ENCODE data around the gene ZGPAT. TPM values are rescaled to one million over a fixed set of nuclear protein-coding genes. Genes with fewer than 3 reads are reported as not detected.

ZGPAT gene
- total RNA-seq, 1 donor from 2014 or later: 28.0 TPM

DNA sequence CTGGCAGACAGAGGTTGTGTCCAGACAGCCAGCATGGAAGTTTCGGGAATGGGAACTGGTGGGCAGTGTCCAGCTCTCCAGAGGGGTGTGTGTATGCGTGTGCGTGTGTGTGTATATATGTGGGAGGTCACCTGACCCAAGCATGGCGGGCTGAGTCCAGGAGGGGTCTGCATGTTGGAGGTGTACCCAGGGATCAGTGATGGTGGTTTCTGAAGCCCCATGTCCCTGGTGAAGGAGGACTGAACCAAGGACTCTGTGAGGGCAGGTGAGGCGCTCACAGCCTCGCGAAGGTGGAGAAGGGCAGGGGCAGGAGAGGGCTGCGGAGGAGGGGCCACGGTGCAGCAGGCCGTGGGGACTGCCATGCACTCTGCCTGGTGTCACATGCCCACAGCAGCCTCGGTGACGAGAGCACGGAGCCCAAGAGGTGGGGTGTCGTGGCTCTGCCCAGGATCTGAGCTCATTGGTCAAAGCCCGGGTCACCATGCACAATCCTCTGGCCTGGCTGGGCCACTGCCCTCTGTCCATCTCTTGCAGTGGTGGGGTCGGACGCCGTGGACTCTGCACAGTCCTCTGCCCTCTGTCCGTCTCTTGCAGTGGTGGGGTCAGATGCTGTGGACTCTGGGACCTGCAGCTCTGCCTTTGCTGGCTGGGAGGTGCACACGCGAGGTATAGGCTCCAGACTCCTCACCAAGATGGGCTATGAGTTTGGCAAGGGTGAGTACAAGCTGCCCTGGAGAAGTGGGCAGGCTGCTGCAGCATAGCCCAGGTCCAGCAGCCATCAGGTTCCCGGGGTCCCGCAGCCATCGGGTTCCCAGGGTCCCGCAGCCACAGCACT, 26.5 kb downstream of the ZGPAT start:
- Mint-ChIP-seq H3K9me3 (ENCODE audit: unreplicated experiment) (no peaks in the 10 kb centered on the region), H3K4me1 (ENCODE audit: unreplicated experiment) (no peaks in the 10 kb centered on the region), H3K27ac (ENCODE audit: unreplicated experiment) (no peak overlapping the region), H3K4me3 (ENCODE audit: unreplicated experiment) (no peak overlapping the region), H3K27me3 (ENCODE audit: unreplicated experiment) (no peaks in the 10 kb centered on the region), H3K36me3 (ENCODE audit: unreplicated experiment) (peaks cover 7% of the 10 kb centered on the region)
- no peak for DNase-seq (ENCODE audit: extremely low spot score, unreplicated experiment)
- TF ChIP-seq, protein P1, sequence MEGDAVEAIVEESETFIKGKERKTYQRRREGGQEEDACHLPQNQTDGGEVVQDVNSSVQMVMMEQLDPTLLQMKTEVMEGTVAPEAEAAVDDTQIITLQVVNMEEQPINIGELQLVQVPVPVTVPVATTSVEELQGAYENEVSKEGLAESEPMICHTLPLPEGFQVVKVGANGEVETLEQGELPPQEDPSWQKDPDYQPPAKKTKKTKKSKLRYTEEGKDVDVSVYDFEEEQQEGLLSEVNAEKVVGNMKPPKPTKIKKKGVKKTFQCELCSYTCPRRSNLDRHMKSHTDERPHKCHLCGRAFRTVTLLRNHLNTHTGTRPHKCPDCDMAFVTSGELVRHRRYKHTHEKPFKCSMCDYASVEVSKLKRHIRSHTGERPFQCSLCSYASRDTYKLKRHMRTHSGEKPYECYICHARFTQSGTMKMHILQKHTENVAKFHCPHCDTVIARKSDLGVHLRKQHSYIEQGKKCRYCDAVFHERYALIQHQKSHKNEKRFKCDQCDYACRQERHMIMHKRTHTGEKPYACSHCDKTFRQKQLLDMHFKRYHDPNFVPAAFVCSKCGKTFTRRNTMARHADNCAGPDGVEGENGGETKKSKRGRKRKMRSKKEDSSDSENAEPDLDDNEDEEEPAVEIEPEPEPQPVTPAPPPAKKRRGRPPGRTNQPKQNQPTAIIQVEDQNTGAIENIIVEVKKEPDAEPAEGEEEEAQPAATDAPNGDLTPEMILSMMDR (IDR thresholded peaks at IDR 0.05): no peak

DNA sequence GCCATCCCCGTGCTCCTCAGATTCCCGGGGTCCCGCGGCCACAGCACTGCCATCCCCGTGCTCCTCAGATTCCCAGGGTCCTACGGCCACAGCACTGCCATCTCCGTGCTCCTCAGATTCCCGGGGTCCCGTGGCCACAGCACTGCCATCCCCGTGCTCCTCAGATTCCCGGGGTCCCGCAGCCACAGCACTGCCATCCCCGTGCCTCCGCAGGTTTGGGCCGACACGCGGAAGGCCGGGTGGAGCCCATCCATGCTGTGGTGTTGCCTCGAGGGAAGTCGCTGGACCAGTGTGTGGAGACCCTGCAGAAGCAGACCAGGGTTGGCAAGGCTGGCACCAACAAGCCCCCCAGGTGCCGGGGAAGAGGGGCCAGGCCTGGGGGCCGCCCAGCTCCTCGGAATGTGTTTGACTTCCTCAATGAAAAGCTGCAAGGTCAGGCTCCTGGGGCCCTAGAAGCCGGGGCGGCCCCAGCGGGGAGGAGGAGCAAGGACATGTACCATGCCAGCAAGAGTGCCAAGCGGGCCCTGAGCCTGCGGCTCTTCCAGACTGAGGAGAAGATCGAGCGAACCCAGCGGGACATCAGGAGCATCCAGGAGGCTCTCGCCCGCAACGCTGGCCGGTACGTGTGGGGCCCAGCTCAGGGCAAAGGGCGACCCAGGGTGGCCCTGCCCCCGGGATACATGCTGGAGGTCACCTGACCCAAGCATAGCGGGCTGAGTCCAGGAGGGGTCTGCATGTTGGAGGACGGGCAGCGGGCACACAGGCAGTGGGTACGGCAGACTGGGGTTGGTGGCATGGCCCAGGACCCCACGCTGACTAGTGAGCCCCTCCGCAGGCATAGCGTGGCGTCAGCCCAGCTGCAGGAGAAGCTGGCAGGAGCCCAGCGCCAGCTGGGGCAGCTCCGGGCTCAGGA, 27.4 kb downstream of the ZGPAT start:
- no peak for DNase-seq (ENCODE audit: extremely low spot score, unreplicated experiment)
- Mint-ChIP-seq H3K27ac (ENCODE audit: unreplicated experiment) (no peak overlapping the region), H3K27me3 (ENCODE audit: unreplicated experiment) (no peaks in the 10 kb centered on the region), H3K36me3 (ENCODE audit: unreplicated experiment) (peaks cover 7% of the 10 kb centered on the region), H3K4me1 (ENCODE audit: unreplicated experiment) (no peaks in the 10 kb centered on the region), H3K4me3 (ENCODE audit: unreplicated experiment) (no peak overlapping the region), H3K9me3 (ENCODE audit: unreplicated experiment) (no peaks in the 10 kb centered on the region)
- TF ChIP-seq, protein P1 (IDR thresholded peaks at IDR 0.05): no peak

DNA sequence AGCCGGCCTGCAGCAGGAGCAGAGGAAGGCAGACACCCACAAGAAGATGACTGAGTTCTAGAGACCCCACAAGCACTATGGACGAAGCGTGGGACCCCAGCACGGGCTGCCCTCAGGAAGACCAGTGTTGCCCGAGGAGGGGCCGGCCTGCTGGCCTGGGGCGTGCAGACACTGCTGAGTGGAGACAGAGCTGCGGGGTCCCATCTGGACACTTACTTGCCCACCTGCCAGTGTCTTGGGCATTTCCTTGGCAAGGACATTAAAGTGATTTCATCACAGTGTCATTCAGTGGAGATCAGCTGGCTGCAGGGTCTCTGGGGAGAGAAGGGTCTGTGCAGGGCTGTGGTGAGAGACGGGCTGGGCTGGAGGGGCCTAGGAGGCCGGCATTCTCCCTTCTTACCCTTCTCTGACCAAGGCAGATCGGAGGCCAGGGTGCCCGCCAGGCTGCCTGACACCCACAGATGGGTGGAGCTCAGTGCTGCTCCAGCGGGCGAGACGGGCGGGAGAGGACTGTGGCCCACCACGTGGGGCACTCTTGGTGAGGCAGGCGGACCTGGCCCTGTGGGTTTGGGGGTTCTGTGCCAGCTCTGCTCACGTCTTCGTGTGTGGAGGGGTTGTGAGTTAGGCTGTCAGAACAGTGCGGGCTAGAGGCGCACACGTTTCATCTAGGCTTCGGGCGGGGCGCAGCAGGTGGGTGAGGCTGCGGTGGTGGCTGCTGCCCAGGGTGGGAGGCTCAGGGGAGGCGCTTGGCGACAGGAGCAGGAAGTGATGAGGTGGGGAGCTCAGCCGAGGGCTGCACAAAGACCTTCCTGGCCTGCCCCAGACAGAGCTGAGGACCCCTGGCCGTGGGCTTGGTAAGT, 28.2 kb downstream of the ZGPAT start, which contains the start of gene LIME1:
Gene LIME1, plus strand, starts transcription at position 806 of the 860 bp plus-strand sequence. CDS start 886 bp downstream, outside the sequence.
- DNase-seq (ENCODE audit: extremely low spot score, unreplicated experiment): no peak
- H3K4me3 Mint-ChIP-seq (ENCODE audit: unreplicated experiment): no peak within 1 kb of the TSS
- H3K4me1 Mint-ChIP-seq (ENCODE audit: unreplicated experiment): no peaks in the 10 kb centered on the region
- TF ChIP-seq, protein P1 (IDR thresholded peaks at IDR 0.05): no peak
- H3K27ac Mint-ChIP-seq (ENCODE audit: unreplicated experiment): no peak within 1 kb of the TSS
- peaks cover 7% of the 10 kb centered on the region for H3K36me3 Mint-ChIP-seq (ENCODE audit: unreplicated experiment)
- H3K9me3 Mint-ChIP-seq (ENCODE audit: unreplicated experiment): no peaks in the 10 kb centered on the region
- H3K27me3 Mint-ChIP-seq (ENCODE audit: unreplicated experiment): no peaks in the 10 kb centered on the region

DNA sequence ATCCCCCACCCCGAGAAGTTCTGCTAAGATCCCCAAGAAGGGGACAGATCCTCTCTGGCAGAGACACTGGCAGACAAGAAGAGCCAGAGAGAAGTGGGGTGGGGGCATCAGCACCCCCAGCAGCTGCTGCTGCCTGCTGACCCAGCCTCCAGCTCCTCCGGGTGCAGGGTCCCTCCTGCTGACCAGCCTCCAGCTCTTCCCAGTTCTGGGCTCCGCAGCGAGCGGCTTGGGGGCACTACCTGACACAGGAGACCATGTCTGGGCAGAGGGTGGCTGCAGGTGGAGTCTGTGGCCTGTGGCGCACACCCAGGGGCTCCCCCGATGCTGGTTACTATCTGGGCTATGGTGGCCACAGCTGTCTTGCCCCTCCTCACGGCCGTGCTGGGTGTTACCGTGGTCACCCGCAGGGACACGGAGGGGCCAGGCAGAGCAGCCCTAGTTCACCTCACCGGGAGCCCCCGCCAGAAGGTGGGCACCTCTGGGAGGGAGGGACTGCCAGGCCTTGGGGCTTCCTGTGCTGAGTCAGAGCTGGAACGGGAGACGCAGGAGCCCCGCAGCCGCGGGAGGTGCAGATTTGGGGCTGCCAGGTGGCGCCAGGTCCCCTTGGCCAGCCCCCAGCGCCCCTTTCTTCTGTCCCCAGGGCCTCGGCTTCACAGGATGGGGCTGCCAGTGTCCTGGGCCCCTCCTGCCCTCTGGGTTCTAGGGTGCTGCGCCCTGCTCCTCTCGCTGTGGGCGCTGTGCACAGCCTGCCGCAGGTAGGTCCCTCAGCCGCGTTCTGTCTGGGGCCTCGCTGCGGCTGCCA, 29.3 kb downstream of the ZGPAT start:
- H3K27ac Mint-ChIP-seq (ENCODE audit: unreplicated experiment): no peak overlapping the region
- TF ChIP-seq, protein P1 (IDR thresholded peaks at IDR 0.05): no peak
- H3K9me3 Mint-ChIP-seq (ENCODE audit: unreplicated experiment): no peaks in the 10 kb centered on the region
- H3K4me1 Mint-ChIP-seq (ENCODE audit: unreplicated experiment): no peaks in the 10 kb centered on the region
- H3K4me3 Mint-ChIP-seq (ENCODE audit: unreplicated experiment): no peak overlapping the region
- peaks cover 7% of the 10 kb centered on the region for H3K36me3 Mint-ChIP-seq (ENCODE audit: unreplicated experiment)
- H3K27me3 Mint-ChIP-seq (ENCODE audit: unreplicated experiment): no peaks in the 10 kb centered on the region
- no peak for DNase-seq (ENCODE audit: extremely low spot score, unreplicated experiment)

Measured in osteocyte (in vitro differentiated cells).